ENCODE data around the gene COL13A1. TPM values are rescaled to one million over a fixed set of nuclear protein-coding genes. Genes with fewer than 3 reads are reported as not detected.
A peak's percentile ranks its signal among the peaks of the same experiment; 100 is the strongest.

COL13A1 gene
- total and polyA plus RNA-seq, 11 donors = 1.0 to 4.0 (median 1.7) TPM

DNA sequence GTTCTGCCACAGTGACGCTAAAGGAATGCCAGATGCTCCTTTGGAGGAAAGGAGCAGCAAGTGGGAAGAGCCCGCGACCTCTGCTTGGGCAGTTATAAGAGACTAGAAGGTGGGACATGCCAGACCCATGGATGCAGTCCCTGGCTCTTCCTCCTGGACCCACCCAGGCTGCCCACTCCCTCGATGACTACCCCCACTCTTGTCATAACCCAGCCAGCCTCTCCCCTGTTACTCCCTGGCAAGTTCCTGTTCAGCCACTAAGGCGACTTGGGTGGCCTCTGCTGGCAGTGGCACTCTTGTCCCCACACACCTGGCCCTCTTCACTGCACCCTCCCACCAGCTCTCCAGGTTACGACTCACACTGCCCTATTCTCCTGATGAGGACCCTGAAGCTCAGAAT, 33.5 kb downstream of the COL13A1 start:
- TF ChIP-seq, protein P1, sequence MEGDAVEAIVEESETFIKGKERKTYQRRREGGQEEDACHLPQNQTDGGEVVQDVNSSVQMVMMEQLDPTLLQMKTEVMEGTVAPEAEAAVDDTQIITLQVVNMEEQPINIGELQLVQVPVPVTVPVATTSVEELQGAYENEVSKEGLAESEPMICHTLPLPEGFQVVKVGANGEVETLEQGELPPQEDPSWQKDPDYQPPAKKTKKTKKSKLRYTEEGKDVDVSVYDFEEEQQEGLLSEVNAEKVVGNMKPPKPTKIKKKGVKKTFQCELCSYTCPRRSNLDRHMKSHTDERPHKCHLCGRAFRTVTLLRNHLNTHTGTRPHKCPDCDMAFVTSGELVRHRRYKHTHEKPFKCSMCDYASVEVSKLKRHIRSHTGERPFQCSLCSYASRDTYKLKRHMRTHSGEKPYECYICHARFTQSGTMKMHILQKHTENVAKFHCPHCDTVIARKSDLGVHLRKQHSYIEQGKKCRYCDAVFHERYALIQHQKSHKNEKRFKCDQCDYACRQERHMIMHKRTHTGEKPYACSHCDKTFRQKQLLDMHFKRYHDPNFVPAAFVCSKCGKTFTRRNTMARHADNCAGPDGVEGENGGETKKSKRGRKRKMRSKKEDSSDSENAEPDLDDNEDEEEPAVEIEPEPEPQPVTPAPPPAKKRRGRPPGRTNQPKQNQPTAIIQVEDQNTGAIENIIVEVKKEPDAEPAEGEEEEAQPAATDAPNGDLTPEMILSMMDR (IDR thresholded peaks at IDR 0.05) = no peak
- no peak for TF ChIP-seq POLR2A (IDR thresholded peaks at IDR 0.05)
- Histone ChIP-seq H3K4me1 (peaks cover 0 to 12% (median 0%) of the 10 kb centered on the region in 12 donors), H3K27ac (no peak overlapping the region), H3K27me3 (no peaks in the 10 kb centered on the region), H3K36me3 (no peaks in the 10 kb centered on the region), H3K4me3 (no peak overlapping the region), H3K9me3 (no peaks in the 10 kb centered on the region)
- intact Hi-C loops (cut with DNase I) = no loop called here
- DNase-seq (no peak), ATAC-seq (no peak)
- 87 to 94% (median 89%) methylated on average over 6 of the region's 6 CpGs for WGBS, 4 donors

DNA sequence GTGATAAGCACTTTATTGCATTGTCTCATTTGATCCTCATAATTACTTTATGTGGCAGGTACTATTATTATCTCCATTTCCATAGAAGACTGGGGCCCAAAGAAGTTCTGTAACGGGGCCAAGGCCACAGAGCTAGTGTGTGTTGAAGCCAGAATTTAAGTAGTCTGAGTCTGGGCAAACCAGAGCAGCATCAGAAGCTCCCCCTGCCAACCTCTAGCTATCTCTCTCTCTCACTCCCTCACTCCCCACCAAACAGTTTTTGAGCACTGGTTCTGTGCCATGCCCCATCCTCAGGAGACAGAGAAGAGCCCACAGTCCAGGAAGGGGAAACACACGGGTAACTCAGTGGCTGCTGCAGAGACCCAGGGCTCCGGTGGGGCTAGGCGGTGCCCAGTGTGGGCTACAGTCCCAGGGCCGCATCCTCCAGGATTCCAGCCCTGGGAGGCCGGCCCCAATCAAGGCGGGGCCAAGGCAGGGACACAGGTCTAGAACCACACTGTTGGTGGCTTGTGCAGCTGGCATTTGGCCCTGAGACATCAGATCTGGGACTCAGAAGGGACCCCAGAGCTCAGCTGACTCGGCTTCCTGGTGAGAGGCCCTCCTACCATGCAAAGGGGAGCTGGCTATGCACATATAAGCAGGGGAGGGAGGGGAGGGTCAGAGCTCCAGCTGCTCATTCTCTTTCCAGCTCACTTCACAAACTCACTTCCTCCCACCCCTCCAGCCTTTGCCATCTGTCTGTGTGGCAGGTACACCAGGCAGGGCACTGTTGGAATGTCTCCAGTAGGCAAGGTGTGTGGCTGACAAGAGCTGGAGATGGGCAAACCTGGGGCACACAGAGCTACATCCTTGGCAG, 34.4 kb downstream of the COL13A1 start:
- TF ChIP-seq, protein P1 (IDR thresholded peaks at IDR 0.05) = no peak
- TF ChIP-seq POLR2A (IDR thresholded peaks at IDR 0.05) = no peak
- 51 to 69% (median 61%) methylated on average over 8 of the region's 8 CpGs for WGBS, 4 donors
- Histone ChIP-seq H3K4me3 (no peak overlapping the region), H3K9me3 (no peaks in the 10 kb centered on the region), H3K36me3 (no peaks in the 10 kb centered on the region), H3K27ac (no peak overlapping the region), H3K27me3 (no peaks in the 10 kb centered on the region), H3K4me1 (peaks cover 0 to 14% (median 0%) of the 10 kb centered on the region in 12 donors)
- intact Hi-C loops (cut with DNase I) = no loop called here
- ATAC-seq (peak in 2 of 4 donors; percentile 35 to 47), DNase-seq (no peak)

DNA sequence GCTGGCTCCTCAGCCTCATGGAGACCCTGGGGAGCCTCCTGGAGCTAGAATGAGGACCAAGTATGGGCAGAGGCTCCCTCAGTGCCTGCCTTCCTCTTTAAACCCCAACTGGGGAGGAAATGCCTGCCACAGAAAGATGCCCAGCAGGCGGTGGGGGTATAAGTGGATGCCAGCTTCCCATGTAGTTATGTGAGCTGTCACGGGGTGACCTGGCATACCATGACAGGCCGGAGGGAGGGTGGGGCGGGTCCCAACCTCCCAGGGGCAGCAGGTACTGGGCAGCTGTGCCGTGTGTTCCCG, 35.0 kb downstream of the COL13A1 start:
- TF ChIP-seq, protein P1 (IDR thresholded peaks at IDR 0.05) = no peak
- TF ChIP-seq POLR2A (IDR thresholded peaks at IDR 0.05) = no peak
- Histone ChIP-seq H3K4me1 (peaks cover 0 to 14% (median 0%) of the 10 kb centered on the region in 12 donors), H3K27me3 (no peaks in the 10 kb centered on the region), H3K27ac (no peak overlapping the region), H3K9me3 (no peaks in the 10 kb centered on the region), H3K4me3 (no peak overlapping the region), H3K36me3 (no peaks in the 10 kb centered on the region)
- ATAC-seq = no peak
- intact Hi-C loops (cut with DNase I) = no loop called here
- WGBS, 4 donors = 82 to 100% (median 92%) methylated on average over 1 to 6 of the region's 6 CpGs
- DNase-seq = no peak

DNA sequence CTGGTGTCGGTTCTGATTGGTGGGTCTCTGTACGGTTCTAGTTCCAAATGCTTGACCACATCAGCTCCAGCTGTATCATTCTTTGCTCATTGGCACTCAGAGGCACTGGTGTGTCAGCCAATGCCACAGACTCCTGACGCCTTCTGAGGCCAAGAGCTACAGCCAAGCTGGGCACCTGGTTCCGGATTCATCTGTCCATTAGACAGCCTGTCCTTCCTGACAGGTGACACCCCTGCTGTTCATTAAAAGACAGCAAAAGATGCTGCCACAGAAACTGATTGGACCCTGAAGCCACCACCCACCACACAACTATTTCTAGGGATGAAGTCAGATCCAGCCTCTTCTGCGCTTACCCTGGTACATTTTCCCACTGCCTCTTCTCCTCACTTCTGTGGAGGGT, 35.6 kb downstream of the COL13A1 start:
- intact Hi-C loops (cut with DNase I) = no loop called here
- Histone ChIP-seq H3K4me1 (peaks cover 0 to 14% (median 0%) of the 10 kb centered on the region in 12 donors), H3K4me3 (no peak overlapping the region), H3K27ac (no peak overlapping the region), H3K9me3 (no peaks in the 10 kb centered on the region), H3K36me3 (no peaks in the 10 kb centered on the region), H3K27me3 (no peaks in the 10 kb centered on the region)
- DNase-seq (no peak), ATAC-seq (no peak)
- TF ChIP-seq, protein P1 (IDR thresholded peaks at IDR 0.05) = no peak
- TF ChIP-seq POLR2A (IDR thresholded peaks at IDR 0.05) = no peak
- 89 to 94% (median 91%) methylated on average over 5 of the region's 5 CpGs for WGBS, 4 donors
